Breast epithelium (tissue), 3 donors: ENCODE results near the gene REEP1.

Experiments
- POLR2A ChIP-seq: fragments of 450-650 bp; IDR thresholded peaks from one replicate; pipeline ENCODE4 v1.6.1; 2016; ENCODE audit warnings: antibody characterized with exemption, mild to moderate bottlenecking, moderate library complexity
- POLR2AphosphoS5 ChIP-seq, 3 donors: sonication (generic); formaldehyde crosslinking; IDR thresholded peaks; one replicate each; pipeline ENCODE4 v1.6.1; 2017; ENCODE audit warnings: antibody characterized with exemption in 3 of 3

DNA sequence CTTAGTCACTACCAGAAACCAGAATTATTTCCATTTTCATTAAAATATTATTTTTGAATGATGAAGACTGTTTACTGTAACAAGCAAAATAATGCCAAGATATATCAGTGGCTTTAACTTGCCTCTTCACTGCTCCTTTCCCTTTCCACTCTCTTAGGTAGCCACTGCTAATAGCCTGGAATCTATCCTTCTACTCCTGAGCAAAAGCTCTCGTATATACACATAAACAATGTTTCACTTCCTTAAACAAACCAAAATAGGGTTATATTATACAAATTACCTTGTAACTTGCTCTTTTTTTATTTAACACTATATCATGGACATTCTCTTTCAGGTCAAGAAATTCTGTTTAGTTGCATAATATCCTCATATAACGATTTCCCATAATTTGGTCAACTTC lies 163.0 kb downstream of the REEP1 start:
- TF ChIP-seq POLR2AphosphoS5 (IDR thresholded peaks at IDR 0.05) (no peak), POLR2A (no peak)
